ENCODE results near the gene SSTR5. TPM values are rescaled to one million over a fixed set of nuclear protein-coding genes. Genes with fewer than 3 reads are reported as not detected.

The SSTR5 gene
- total and polyA plus RNA-seq, 11 donors, result 0.22 to 20.1 (median 3.6) TPM

- ATAC-seq (no peak), DNase-seq (no peak)
- Histone ChIP-seq H3K4me3 (no peak overlapping the region), H3K27me3 (peaks cover 0 to 42% (median 7%) of the 10 kb centered on the region in 9 donors), H3K36me3 (no peaks in the 10 kb centered on the region), H3K9me3 (peaks cover 0 to 19% (median 0%) of the 10 kb centered on the region in 12 donors), H3K27ac (no peak overlapping the region), H3K4me1 (peaks cover 0 to 6% (median 0%) of the 10 kb centered on the region in 12 donors)
- 67 to 71% (median 71%) methylated on average over 10 to 13 of the region's 13 CpGs for WGBS, 4 donors
- TF ChIP-seq CTCF (IDR thresholded peaks at IDR 0.05) (no peak), POLR2A (IDR thresholded peaks at IDR 0.05) (no peak)
- intact Hi-C loops (cut with DNase I), result loop anchor here (1.0 to 5.0 kb wide), 9 partner anchors 239 to 345 kb away; partner anchors contain the start of gene METRN (in 1 of the 10)
Observed at GRCh38 chr16:1055557-1055924, 17.0 kb upstream of the SSTR5 start.

GRCh38 chr16:1056196-1056595 lies 16.4 kb upstream of the SSTR5 start:
- Histone ChIP-seq H3K27me3 (peaks cover 0 to 42% (median 7%) of the 10 kb centered on the region in 9 donors), H3K27ac (no peak overlapping the region), H3K36me3 (no peaks in the 10 kb centered on the region), H3K9me3 (peaks cover 0 to 19% (median 0%) of the 10 kb centered on the region in 12 donors), H3K4me1 (peaks cover 0 to 6% (median 0%) of the 10 kb centered on the region in 12 donors), H3K4me3 (no peak overlapping the region)
- DNase-seq (no peak), ATAC-seq (no peak)
- intact Hi-C loops (cut with DNase I), result loop anchor here in 7 of 10 donors (2.0 to 5.0 kb wide), 5 partner anchors 45 to 344 kb away; partner anchors contain the start of gene METRN (in 1 of the 7)
- no peak for TF ChIP-seq POLR2A (IDR thresholded peaks at IDR 0.05)
- TF ChIP-seq CTCF (IDR thresholded peaks at IDR 0.05), result no peak
- WGBS, 4 donors, result 69 to 81% (median 76%) methylated on average over 8 of the region's 8 CpGs

- ATAC-seq, result peak in 3 of 4 donors; percentile 23 to 56 (median 45)
Observed at GRCh38 chr16:1057252-1057932, 15.2 kb upstream of the SSTR5 start.

More at GRCh38 chr16:1057252-1057932, 15.2 kb upstream of the SSTR5 start:
- Histone ChIP-seq H3K4me3 (no peak overlapping the region), H3K27me3 (peaks cover 0 to 43% (median 7%) of the 10 kb centered on the region in 9 donors), H3K9me3 (peaks cover 0 to 19% (median 0%) of the 10 kb centered on the region in 12 donors), H3K4me1 (peaks cover 0 to 6% (median 0%) of the 10 kb centered on the region in 12 donors), H3K27ac (no peak overlapping the region), H3K36me3 (no peaks in the 10 kb centered on the region)
- WGBS, 4 donors, result 18 to 33% (median 26%) methylated on average over 16 to 33 of the region's 33 CpGs
- no peak for TF ChIP-seq POLR2A (IDR thresholded peaks at IDR 0.05)
- TF ChIP-seq CTCF (IDR thresholded peaks at IDR 0.05), result peak; percentile 60 to 86 (median 74)
- intact Hi-C loops (cut with DNase I), result loop anchor here in 8 of 10 donors (1.0 to 5.0 kb wide), 6 partner anchors 43 to 345 kb away; partner anchors contain the start of gene METRN (in 1 of the 8)
- no peak for DNase-seq

All from heart left ventricle (tissue), 16 donors.